ENCODE measurements around the gene SIK2.

The SIK2 gene

DNA sequence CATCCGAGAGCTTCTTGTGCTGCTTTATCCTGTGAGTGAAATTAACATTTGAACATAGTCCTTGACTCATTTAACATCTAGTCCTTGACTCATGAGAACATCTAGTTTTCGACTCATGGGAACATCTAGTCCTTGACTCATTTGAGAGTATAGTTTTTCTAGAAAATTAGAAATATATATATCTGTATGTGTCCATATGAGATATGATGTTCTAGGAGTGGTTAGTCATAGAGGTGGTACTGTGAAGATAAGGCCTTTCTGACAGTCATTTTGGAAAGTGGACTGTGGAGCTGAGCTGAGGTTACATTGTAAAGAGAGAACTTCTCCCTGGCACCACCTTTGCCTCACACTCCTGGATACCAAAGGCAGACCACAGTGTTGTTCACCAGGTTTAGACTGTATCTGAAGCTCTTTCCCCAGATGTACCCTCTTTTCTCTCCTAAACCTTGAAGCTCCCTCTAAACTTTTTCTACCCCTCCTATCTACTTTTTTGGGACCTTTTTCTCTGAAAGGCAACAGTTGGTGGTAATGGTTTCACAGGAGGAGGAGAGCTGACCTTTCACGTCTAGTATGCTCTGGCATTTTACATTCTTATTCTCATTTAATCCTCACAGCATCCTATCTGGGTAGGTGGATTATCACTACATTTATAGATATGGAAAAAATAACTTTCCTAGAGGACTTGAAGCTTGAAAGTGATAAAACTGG, 96.8 kb downstream of the SIK2 start:
- no peak for TF ChIP-seq CTCF (IDR thresholded peaks at IDR 0.05; ENCODE audit: insufficient read depth, low read length, missing control alignments)
- DNase-seq (ENCODE audit: low read depth, low spot score) = no peak
- H3K4me3 ChIP-seq (ENCODE audit: low read depth, low read length) = no peak overlapping the region
- POLR2A ChIA-PET = no interaction called here
- CTCF ChIA-PET = interaction anchor here (0.9 to 2.2 kb wide), 5 partner anchors 10 to 95 kb away, joined by 3 to 9 read pairs (median 5); no protein-coding TSS in a partner anchor

DNA sequence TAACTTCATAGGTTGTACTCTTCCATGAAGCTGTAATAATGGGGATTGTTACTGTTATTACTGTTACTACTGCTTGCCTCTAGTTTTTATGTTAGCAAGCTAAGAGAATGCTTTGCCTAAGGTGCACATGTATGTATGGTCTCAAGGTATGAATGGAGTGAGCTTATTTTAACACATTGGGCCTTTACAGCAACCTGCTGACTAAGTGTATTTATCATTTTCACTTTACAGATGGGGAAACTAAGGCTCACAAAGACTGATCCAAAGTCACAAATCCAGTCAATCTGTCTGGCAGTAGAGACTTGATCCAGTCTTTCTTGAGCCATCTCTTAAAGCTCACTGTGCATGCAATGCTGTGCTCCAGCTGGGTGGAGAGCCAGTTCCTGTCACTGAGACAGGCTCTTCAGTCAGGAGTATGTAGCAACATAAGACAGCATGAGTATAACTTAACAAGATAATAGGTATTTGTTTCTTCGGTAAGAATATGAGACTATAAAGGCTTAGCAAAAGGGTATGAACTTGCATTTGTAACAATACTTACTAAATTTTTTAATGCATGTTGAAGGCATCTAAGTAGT, 97.4 kb downstream of the SIK2 start:
- TF ChIP-seq CTCF (IDR thresholded peaks at IDR 0.05; ENCODE audit: insufficient read depth, low read length, missing control alignments) = no peak
- ChIA-PET POLR2A (no interaction called here), CTCF (interaction anchor here (0.9 to 2.2 kb wide), 4 partner anchors 9 to 95 kb away, joined by 4 to 9 read pairs (median 6); no protein-coding TSS in a partner anchor)
- no peak for DNase-seq (ENCODE audit: low read depth, low spot score)
- no peak overlapping the region for H3K4me3 ChIP-seq (ENCODE audit: low read depth, low read length)

GRCh38 chr11:111700162-111700561, 97.9 kb downstream of the SIK2 start:
- H3K4me3 ChIP-seq (ENCODE audit: low read depth, low read length) = no peak overlapping the region
- POLR2A ChIA-PET = no interaction called here
- TF ChIP-seq CTCF (IDR thresholded peaks at IDR 0.05; ENCODE audit: insufficient read depth, low read length, missing control alignments) = no peak
- DNase-seq (ENCODE audit: low read depth, low spot score) = no peak
- CTCF ChIA-PET = interaction anchor here (1.6 to 2.2 kb wide), 2 partner anchors 8 to 77 kb away, joined by 6 to 9 read pairs; no protein-coding TSS in a partner anchor

GRCh38 chr11:111702623-111703022, 100.4 kb downstream of the SIK2 start:
- ChIA-PET POLR2A (no interaction called here), CTCF (interaction anchor here (2.6 kb wide), 1 partner anchor 11 kb away, joined by 6 read pairs; no protein-coding TSS in a partner anchor)
- H3K4me3 ChIP-seq (ENCODE audit: low read depth, low read length) = no peak overlapping the region
- DNase-seq (ENCODE audit: low read depth, low spot score) = no peak
- no peak for TF ChIP-seq CTCF (IDR thresholded peaks at IDR 0.05; ENCODE audit: insufficient read depth, low read length, missing control alignments)

GRCh38 chr11:111703576-111703975, 101.3 kb downstream of the SIK2 start:
- CTCF ChIA-PET = interaction anchor here (1.5 kb wide), 1 partner anchor 74 kb away, joined by 3 read pairs; no protein-coding TSS in a partner anchor

More at GRCh38 chr11:111703576-111703975, 101.3 kb downstream of the SIK2 start:
- no peak for DNase-seq (ENCODE audit: low read depth, low spot score)
- H3K4me3 ChIP-seq (ENCODE audit: low read depth, low read length) = no peak overlapping the region
- POLR2A ChIA-PET = no interaction called here
- TF ChIP-seq CTCF (IDR thresholded peaks at IDR 0.05; ENCODE audit: insufficient read depth, low read length, missing control alignments) = no peak
